Measurements from ENCODE around the gene GSG1L. TPM values are rescaled to one million over a fixed set of nuclear protein-coding genes. Genes with fewer than 3 reads are reported as not detected.

The GSG1L gene
- total RNA-seq = 1.6 TPM

DNA sequence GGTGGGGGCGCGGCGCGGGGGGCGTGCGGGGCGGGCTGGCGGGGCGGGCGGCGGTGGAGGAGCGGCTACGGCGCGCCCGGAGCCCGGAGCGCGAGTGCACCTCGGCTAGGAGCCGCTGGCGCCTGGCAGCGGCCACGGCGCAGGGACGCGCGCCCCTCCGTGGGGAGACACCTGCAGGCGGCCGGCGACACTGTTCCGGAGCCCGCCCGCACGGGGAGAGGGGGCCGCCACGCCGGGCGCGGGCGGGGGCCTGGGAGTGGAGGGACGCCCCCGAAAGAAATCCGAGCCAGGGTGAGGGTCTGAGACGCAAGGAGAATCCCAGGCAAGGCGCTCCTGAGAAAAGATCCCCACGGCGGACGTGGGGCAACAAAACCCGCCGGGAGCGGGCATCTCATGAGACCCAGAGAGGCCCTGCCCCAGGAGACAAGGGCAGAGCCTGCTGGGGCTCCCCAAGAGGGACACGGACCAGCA is at the start of gene GSG1L:
Gene GSG1L (minus strand): TSS at position 124 of the 471 bp plus-strand sequence. CDS start 290 bp downstream, outside the sequence.

Small RNA genes lying within 50 kb of the gene (small RNA-seq; reads per million reads assigned to genes)
- gene RNU6-1241P (ENCODE audit: low replicate concordance) = not detected
- gene RNU6-159P (ENCODE audit: low replicate concordance) = not detected

Other genes starting within 250 kb of the GSG1L start
- 129 TPM for gene XPO6, start 148.3 kb upstream of the GSG1L start, total RNA-seq
- 39.8 TPM for gene SBK1, start 228.8 kb upstream of the GSG1L start, total RNA-seq

Data from parietal lobe (tissue), 2 donors.